Naive B cell (primary cell): ENCODE results near the gene CHD1. TPM values are rescaled to one million over a fixed set of nuclear protein-coding genes. Genes with fewer than 3 reads are reported as not detected.

Experiments used
- ATAC-seq, 2 donors: fragments of 150-1000 bp; cut with Tn5 transposase; 2 replicates each; pipeline ENCODE4 v1.10.0; 2021; ENCODE audit warnings: low read depth in 2 of 2, mild to moderate bottlenecking in 2 of 2, moderate library complexity in 2 of 2
- DNase-seq: peaks from one replicate; pipeline ENCODE4 v3.0.0; 2022
- H3K27ac Mint-ChIP-seq, 6 donors: one replicate each; pipeline ENCODE4 v1.8.0; 2020 to 2022; ENCODE audit warnings: mild to moderate bottlenecking in 6 of 6, mixed read lengths in 6 of 6, moderate library complexity in 5 of 6, inconsistent platforms in 2 of 6
- H3K27me3 Mint-ChIP-seq, 3 donors: one replicate each; pipeline ENCODE4 v1.8.0; 2021 to 2022; ENCODE audit warnings: mixed read lengths in 3 of 3, mild to moderate bottlenecking in 1 of 3
- H3K36me3 Mint-ChIP-seq, 2 donors: one replicate each; pipeline ENCODE4 v1.8.0; 2020 to 2022; ENCODE audit warnings: mixed read lengths in 2 of 2, inconsistent platforms in 1 of 2, mild to moderate bottlenecking in 1 of 2
- H3K4me1 Mint-ChIP-seq, 3 donors: one replicate each; pipeline ENCODE4 v1.8.0; 2020 to 2022; ENCODE audit warnings: mixed read lengths in 3 of 3, inconsistent platforms in 1 of 3, mild to moderate bottlenecking in 1 of 3, moderate library complexity in 1 of 3
- H3K4me3 Mint-ChIP-seq, 8 donors: one replicate each; pipeline ENCODE4 v1.8.0; 2020 to 2022; ENCODE audit warnings: mild to moderate bottlenecking in 8 of 8, mixed read lengths in 8 of 8, moderate library complexity in 8 of 8, inconsistent platforms in 2 of 8
- H3K9me3 Mint-ChIP-seq, 7 donors: one replicate each; pipeline ENCODE4 v1.8.0; 2020 to 2022; ENCODE audit warnings: mixed read lengths in 7 of 7, mild to moderate bottlenecking in 5 of 7, inconsistent platforms in 2 of 7, moderate library complexity in 1 of 7
- polyA plus RNA-seq, 6 donors: library from polyadenylated mRNA; unstranded; fragments of 300-500 nt; fragmentation: Illumina TruSeq; gene quantifications; one replicate each; pipeline ENCODE4 v1.2.3, GENCODE V29; 2021; ENCODE audit warnings: low read depth in 6 of 6

CHD1 gene
- polyA plus RNA-seq, 6 donors from 2014 or later: 4.1 to 12.2 (median 10.9) TPM

DNA sequence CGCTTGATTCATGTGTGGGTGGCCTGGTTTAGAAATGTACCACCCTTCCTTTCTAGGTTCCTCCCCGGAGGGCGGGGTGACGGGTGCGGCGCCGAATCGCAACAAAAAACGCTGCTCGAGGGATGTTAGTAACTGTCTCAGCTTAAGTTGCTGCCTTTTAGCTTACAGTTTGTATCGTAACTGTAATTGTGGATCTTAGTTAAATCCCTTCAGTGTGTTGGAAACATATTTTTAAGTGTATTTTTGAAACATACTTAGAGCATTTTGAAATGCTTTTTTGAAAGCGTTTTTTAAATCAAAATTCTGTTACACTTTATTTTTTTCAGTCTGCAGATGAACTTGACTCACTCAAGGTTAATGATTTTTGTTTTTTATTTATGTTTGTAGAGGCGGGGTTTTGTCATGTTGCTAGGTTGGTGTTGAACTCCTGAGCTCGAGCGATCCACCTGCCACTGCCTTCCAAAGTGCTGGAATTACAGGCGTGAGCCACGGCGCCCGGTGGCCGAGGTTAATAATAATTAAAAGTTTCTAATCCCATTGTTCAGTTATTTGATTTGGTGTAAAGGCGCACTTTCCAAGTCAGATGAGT lies 997 bp upstream of the CHD1 start:
- Mint-ChIP-seq H3K27ac (peak overlapping the region; percentile 97 to 100 (median 100)), H3K36me3 (peaks cover 4 to 7% of the 10 kb centered on the region in 2 donors), H3K4me3 (peak overlapping the region; percentile 84 to 100 (median 97)), H3K9me3 (peaks cover 0 to 5% (median 0%) of the 10 kb centered on the region in 7 donors), H3K4me1 (peaks cover 38 to 63% (median 39%) of the 10 kb centered on the region in 3 donors), H3K27me3 (no peaks in the 10 kb centered on the region)
- DNase-seq: no peak
- ATAC-seq: no peak

DNA sequence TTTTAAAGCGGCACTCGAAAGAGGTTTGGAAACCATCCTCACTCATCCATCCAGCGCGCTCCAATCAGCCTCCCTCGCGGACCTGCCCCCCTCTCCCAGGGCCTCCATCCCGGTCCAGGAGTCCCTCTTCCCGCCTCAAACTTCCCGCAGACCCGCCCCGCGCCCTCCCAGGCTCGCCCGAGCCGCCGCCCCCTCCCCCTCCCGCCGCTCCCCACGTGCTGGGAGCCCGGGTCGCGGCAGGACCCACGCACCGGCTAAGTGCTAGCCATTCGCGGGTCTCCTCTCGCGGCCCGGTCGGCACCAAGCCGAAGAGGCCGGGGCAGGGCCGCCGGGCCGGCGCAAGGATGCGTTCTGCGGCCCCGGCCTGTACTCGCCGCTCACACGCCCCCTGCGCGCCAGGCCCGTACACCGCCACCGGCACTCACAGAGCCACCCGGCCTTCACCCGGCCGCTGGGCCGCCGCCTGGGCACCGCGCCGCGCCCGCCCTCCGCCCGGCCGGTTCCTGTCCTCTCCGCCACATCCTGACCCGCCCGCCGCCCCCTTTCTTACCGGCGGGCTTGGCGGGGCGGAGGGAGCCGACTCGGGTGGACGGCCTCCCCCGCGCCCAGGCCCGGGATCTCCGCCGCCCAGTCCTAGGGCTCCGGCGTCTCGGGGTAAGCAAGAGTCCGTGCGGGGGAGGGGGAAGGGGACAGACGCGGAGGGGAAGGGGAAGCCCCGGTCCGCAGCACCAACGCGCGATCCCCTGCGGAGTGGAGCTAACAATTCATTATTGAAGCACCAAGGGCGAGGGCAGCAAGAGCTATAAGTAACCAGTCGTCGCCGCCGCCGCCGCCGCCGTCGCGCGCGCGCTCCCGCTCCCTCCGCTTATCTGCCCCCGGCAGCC lies 576 bp downstream of the CHD1 start:
- Mint-ChIP-seq H3K4me3 (peak overlapping the region; percentile 84 to 100 (median 98)), H3K27ac (peak overlapping the region; percentile 97 to 100 (median 100)), H3K36me3 (peaks cover 1 to 4% of the 10 kb centered on the region in 2 donors), H3K9me3 (no peaks in the 10 kb centered on the region), H3K4me1 (peaks cover 24 to 60% (median 24%) of the 10 kb centered on the region in 3 donors), H3K27me3 (no peaks in the 10 kb centered on the region)
- ATAC-seq: peak; percentile 18 to 26
- no peak for DNase-seq

DNA sequence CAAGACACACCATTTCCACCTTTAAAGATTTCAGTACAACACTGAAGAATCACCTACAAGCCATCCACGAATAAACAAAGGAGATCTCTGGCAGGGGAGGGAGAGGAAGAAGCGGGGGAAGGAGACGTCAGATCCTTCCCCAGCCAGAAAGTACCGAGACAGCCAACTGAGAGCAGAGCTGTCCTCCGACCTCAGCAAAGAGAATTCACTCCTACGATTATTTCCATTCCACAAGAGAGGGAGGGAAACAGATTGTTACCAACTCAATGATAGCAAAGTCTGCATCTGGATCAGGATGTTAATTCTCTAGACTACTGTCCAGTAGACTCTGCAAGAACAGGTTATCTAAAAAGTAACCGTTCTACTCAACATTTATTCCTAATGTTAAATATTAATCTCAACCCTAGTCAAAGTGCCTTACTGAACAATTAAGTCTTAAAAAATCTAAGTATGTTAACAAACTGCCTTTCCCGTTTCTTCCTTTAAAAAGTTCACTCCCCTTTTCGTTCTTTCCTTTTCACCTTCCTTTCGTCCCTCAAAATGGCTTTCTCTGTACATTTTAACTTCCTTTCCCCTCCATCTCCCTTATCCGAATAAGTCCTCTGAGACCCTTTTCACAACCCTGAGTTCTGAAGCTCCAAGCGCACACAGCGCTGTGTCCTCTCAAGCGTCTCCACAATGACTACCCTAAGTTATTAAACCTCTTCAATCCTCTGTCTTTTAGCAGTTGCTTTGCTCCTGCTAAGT lies 1.4 kb downstream of the CHD1 start:
- Mint-ChIP-seq H3K36me3 (peaks cover 4 to 8% of the 10 kb centered on the region in 2 donors), H3K4me1 (peaks cover 19 to 56% (median 20%) of the 10 kb centered on the region in 3 donors), H3K27me3 (no peaks in the 10 kb centered on the region), H3K4me3 (peak overlapping the region; percentile 84 to 99 (median 98)), H3K27ac (peak overlapping the region; percentile 97 to 100 (median 98)), H3K9me3 (no peaks in the 10 kb centered on the region)
- ATAC-seq: peak; percentile 6 to 11
- DNase-seq: peak; percentile 51

DNA sequence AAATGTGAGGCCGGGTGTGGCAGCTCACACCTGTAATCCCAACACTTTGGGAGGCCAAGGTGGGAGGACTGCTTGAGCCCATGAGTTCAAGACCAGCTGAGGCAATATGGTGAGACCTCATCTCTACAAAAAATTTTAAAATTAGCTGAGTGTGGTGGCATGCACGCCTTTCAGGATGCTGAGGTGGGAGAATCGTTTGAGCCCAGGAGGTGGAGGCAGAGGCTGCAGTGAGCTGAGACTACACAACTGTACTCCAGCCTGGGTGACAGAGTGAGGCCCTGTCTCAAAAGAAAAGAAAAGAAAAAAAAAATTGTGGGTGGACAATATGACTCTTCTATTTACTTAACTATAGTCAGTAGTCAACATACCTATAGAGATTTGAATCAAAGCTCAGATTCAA lies 4.8 kb downstream of the CHD1 start:
- H3K4me3 Mint-ChIP-seq: peak overlapping the region in 1 of 8 donors; percentile 15
- H3K27ac Mint-ChIP-seq: peak overlapping the region in 2 of 6 donors; percentile 67 to 68
- peaks cover 33 to 55% (median 36%) of the 10 kb centered on the region in 3 donors for H3K4me1 Mint-ChIP-seq
- no peaks in the 10 kb centered on the region for H3K9me3 Mint-ChIP-seq
- ATAC-seq: no peak
- peaks cover 8 to 17% of the 10 kb centered on the region in 2 donors for H3K36me3 Mint-ChIP-seq
- DNase-seq: no peak
- no peaks in the 10 kb centered on the region for H3K27me3 Mint-ChIP-seq

DNA sequence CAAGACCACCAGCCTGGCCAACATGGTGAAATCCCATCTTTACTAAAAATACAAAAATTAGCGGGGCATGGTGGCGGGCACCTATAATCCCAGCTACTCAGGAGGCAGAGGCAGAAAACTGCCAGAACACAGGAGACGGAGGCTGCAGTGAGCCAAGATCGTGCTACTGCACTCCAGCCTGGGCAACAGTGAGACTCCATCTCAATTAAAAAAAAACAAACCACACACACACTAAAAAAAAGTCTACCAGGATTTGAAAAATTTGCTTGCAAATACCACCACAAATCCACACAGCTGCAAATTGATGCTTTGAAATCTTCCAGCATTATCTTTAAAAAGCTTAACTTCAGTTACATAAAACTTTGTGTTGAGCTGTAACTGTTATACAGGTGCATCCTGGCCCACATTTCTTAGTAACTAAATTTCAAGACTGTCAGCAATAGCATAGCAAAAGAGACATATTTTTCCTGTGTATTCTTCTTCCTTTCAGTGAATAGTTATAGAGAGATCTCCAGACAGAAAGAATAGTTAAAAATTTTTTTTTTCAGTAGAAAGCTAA lies 6.8 kb downstream of the CHD1 start:
- no peaks in the 10 kb centered on the region for H3K9me3 Mint-ChIP-seq
- H3K27ac Mint-ChIP-seq: peak overlapping the region in 3 of 6 donors; percentile 16 to 64 (median 36)
- H3K4me3 Mint-ChIP-seq: peak overlapping the region in 5 of 8 donors; percentile 1 to 56 (median 30)
- ATAC-seq (no peak), DNase-seq (no peak)
- no peaks in the 10 kb centered on the region for H3K27me3 Mint-ChIP-seq
- H3K4me1 Mint-ChIP-seq: peaks cover 34 to 62% (median 43%) of the 10 kb centered on the region in 3 donors
- peaks cover 15 to 27% of the 10 kb centered on the region in 2 donors for H3K36me3 Mint-ChIP-seq

DNA sequence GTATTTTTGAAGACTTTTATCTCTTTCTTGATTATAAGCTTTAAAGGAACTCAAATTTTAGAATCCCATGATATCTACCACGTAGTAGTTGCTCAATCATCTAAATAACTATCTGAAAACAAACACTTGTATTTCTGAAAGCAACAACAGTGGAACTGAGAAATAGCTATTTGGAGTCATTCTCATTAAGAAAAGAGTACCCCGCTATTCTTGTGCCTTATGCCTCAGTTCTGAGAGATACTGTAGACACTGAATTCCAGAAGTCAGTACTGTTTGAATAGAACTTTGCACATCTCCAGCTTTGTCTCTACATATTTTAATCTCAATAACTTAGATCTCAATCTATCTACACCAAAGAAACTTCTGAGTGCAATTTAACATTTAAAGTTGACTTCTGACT lies 11.4 kb downstream of the CHD1 start:
- Mint-ChIP-seq H3K27ac (peak overlapping the region in 2 of 6 donors; percentile 39 to 62), H3K36me3 (peaks cover 7 to 24% of the 10 kb centered on the region in 2 donors), H3K4me1 (peaks cover 43 to 63% (median 60%) of the 10 kb centered on the region in 3 donors), H3K9me3 (no peaks in the 10 kb centered on the region), H3K4me3 (no peak overlapping the region), H3K27me3 (no peaks in the 10 kb centered on the region)
- ATAC-seq: no peak
- DNase-seq: no peak

DNA sequence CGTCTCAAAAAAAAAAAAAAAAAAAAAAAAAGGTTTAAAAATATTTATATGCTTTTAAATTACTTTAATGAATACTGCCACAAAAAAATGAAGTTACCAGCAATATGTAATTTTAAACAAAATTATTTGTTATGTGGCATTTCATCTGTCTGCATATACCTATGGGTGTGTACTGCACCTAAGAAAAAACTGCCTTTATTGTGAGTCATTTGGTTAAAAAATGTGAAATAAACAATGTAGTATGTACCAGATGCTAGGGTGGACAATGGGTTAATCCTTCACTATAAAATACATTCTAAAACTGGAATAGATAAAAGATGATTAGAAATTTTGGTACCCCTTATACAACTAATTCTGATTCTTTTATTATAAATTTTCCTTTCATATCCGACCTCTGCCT lies 12.3 kb downstream of the CHD1 start:
- Mint-ChIP-seq H3K4me3 (peak overlapping the region in 1 of 8 donors; percentile 12), H3K27me3 (no peaks in the 10 kb centered on the region), H3K36me3 (peaks cover 7 to 22% of the 10 kb centered on the region in 2 donors), H3K27ac (no peak overlapping the region), H3K9me3 (no peaks in the 10 kb centered on the region), H3K4me1 (peaks cover 44 to 59% (median 58%) of the 10 kb centered on the region in 3 donors)
- DNase-seq: no peak
- no peak for ATAC-seq

DNA sequence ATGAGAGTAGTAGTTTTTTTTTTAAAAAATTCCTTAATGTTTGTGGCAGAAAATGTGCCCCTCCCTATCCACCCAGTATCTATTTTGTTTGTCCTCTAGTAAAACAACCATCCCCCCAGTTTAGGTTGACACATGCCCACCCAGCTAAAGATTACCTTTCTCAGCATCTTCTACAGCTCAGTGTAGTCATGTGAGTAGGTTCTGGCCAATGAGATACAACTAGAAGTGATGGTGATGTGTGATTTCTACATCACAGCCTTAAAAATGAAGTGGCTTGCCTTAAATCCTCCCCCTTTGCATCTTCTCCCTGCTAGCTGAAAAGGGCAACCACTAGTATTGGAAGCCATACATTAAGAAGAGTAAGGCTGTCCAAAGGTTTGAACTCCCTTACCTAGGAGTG lies 14.9 kb downstream of the CHD1 start:
- peak; percentile 39 to 45 for ATAC-seq
- Mint-ChIP-seq H3K4me3 (peak overlapping the region in 1 of 8 donors; percentile 3), H3K27me3 (no peaks in the 10 kb centered on the region), H3K36me3 (peaks cover 6 to 11% of the 10 kb centered on the region in 2 donors), H3K4me1 (peaks cover 50 to 67% (median 62%) of the 10 kb centered on the region in 3 donors), H3K27ac (peak overlapping the region in 3 of 6 donors; percentile 16 to 58 (median 54)), H3K9me3 (no peaks in the 10 kb centered on the region)
- no peak for DNase-seq

DNA sequence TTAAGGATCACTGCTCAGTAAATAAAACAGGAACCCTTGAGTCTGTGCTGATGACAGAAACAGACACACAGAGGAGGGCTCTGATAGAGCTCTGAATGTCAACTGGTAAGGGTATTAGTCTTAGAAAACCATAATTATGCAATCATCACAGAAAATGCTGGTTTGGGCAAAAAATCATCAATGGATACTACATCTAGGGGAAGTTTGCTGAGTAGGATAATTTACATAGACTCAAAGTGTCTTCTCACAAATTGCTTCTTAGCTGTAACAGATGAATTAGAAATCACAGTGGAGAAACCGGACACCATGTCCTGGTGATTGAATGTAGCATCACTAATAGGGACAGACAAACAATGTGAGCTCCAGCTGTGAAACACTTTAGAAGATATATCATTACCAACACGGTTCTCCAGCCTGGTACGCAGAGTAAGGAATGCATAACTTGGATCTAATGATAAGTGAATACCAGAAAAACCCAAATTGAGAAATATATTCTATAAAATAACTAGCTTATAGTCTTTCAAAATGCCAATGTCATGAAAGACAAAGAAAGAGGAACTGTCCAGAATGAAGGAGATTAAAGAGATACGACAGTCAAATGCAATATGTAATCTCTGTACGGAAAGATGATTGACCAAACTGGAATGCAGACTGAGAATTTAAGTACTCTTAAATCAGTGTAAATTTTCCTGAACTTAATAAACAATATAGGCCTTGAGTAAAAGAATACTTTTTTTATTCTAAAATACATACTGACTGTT lies 17.3 kb downstream of the CHD1 start:
- Mint-ChIP-seq H3K27ac (peak overlapping the region in 2 of 6 donors; percentile 44), H3K9me3 (no peaks in the 10 kb centered on the region), H3K4me3 (no peak overlapping the region), H3K4me1 (peaks cover 41 to 58% (median 55%) of the 10 kb centered on the region in 3 donors), H3K36me3 (no peaks in the 10 kb centered on the region), H3K27me3 (no peaks in the 10 kb centered on the region)
- ATAC-seq: peak; percentile 33 to 50
- no peak for DNase-seq

DNA sequence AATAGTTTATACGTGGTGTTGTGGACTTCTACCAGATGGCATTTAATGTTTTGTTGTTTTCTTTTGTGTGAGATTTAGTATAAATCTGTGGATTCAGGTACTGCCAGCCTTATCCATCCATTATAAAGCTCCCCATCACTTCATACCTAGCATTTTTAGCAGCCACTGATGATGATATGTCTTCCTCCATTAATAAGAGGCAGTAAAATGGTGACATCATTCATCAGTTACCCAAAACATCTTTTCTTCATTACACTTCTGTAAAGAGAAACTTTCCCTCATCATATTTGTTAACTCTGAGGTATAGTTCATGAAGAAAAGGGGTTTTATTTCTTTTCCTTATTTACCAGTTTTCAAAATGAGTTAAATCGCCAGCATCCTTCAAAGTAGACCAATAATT lies 19.4 kb downstream of the CHD1 start:
- no peak overlapping the region for H3K4me3 Mint-ChIP-seq
- H3K27ac Mint-ChIP-seq: peak overlapping the region in 4 of 6 donors; percentile 1 to 48 (median 16)
- H3K36me3 Mint-ChIP-seq: no peaks in the 10 kb centered on the region
- no peaks in the 10 kb centered on the region for H3K9me3 Mint-ChIP-seq
- H3K4me1 Mint-ChIP-seq: peaks cover 39 to 55% (median 48%) of the 10 kb centered on the region in 3 donors
- DNase-seq (no peak), ATAC-seq (no peak)
- no peaks in the 10 kb centered on the region for H3K27me3 Mint-ChIP-seq

DNA sequence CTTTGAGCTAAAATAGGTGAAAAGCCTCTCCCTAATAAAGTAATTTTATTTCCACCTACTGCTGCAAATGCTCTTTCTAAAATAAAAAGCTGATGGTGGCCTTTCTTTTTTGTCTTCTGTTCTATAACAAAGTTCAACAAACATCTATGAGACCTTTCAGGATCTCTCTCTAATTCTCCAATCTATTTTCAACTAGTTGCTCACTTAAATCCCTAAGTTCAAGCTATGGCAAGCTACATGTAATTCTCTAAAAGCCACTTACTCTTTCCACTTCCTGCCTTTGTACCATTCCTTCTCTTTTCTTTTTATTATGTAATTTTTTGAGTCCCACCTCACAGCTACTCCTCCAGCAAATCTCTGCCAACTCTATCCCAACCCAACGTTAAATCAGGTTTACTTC lies 20.9 kb downstream of the CHD1 start:
- no peak for ATAC-seq
- peak overlapping the region in 5 of 6 donors; percentile 6 to 89 (median 34) for H3K27ac Mint-ChIP-seq
- H3K36me3 Mint-ChIP-seq: no peaks in the 10 kb centered on the region
- no peak for DNase-seq
- no peaks in the 10 kb centered on the region for H3K27me3 Mint-ChIP-seq
- H3K9me3 Mint-ChIP-seq: no peaks in the 10 kb centered on the region
- H3K4me3 Mint-ChIP-seq: no peak overlapping the region
- peaks cover 32 to 47% (median 42%) of the 10 kb centered on the region in 3 donors for H3K4me1 Mint-ChIP-seq

DNA sequence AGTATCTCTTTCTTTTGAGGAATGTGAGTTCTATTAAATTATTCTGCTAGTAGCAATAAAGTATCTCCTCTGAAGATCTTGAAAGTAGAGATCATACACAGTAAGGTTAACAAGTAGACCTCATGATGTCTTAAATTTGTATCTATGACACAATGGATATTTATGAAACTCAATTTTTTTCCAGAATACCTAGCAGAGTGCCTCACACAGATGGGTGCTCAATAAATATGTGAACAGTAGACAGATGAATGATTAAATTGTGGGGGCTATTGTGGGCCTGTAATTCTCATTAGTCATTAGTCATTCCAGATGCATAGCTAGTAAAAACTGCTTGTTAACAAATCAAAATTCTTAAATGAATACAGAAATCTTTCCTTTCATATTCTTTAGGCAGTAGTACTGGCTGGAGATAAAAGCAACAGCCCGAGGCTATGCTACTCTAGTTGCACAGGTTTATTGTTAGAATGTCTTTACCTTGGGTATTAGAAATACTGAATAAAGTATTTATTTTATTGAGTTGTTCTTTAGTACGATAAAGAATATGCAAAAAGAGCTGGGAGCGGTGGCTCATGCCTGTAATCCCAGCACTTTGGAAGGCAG lies 22.0 kb downstream of the CHD1 start:
- peaks cover 32 to 42% (median 41%) of the 10 kb centered on the region in 3 donors for H3K4me1 Mint-ChIP-seq
- H3K9me3 Mint-ChIP-seq: no peaks in the 10 kb centered on the region
- ATAC-seq (no peak), DNase-seq (no peak)
- H3K27ac Mint-ChIP-seq: peak overlapping the region in 4 of 6 donors; percentile 6 to 59 (median 32)
- H3K36me3 Mint-ChIP-seq: peaks cover 0 to 7% of the 10 kb centered on the region in 2 donors
- no peaks in the 10 kb centered on the region for H3K27me3 Mint-ChIP-seq
- H3K4me3 Mint-ChIP-seq: no peak overlapping the region
